GM12878 (cell line): ENCODE data around the gene COL15A1. TPM values are rescaled to one million over a fixed set of nuclear protein-coding genes. Genes with fewer than 3 reads are reported as not detected.

ENCODE experiments used
- ATAC-seq: fragments of 200-7000 bp; cut with Tn5 transposase; 3 replicates; pipeline ENCODE4 v1.9.1; 2020; ENCODE audit warnings: mild to moderate bottlenecking, moderate library complexity
- BruUV-seq: library from RNA; stranded (reverse); fragments of 400-500 nt; replicated peaks from 2 replicates; lab custom pipeline; 2021; lab: Mats Ljungman, UMichigan
- CTCF ChIA-PET: fragments of 300-600 bp; sonication (Branson Sonifier 250); formaldehyde crosslinking; extraction: SDS; loops from one replicate; lab custom pipeline; 2021; ENCODE audit warnings: inconsistent platforms; lab: Yijun Ruan, JAX
- POLR2A ChIA-PET: fragments of 350-600 bp; formaldehyde crosslinking; extraction: SDS; loops from one replicate; lab custom pipeline; 2021; ENCODE audit warnings: inconsistent platforms; lab: Charles Lee
- RAD21 ChIA-PET: fragments of 300-600 bp; sonication (Branson Sonifier 250); formaldehyde crosslinking; loops from one replicate; lab custom pipeline; 2023; ENCODE audit warnings: antibody characterized with exemption; ENCODE audit not compliant: unreplicated experiment; lab: Charles Lee
- SMC1A ChIA-PET: fragments of 300-600 bp; sonication (Branson Sonifier 250); formaldehyde crosslinking; loops from one replicate; lab custom pipeline; 2023; ENCODE audit not compliant: unreplicated experiment, uncharacterized antibody; lab: Charles Lee
- DNase-seq: peaks from one replicate; pipeline ENCODE4 v3.0.0-alpha.2; 2011; ENCODE audit warnings: low read depth, low spot score
- FAIRE-seq: peaks from 3 replicates; lab custom pipeline; 2011; peaks lifted over from hg19 to GRCh38; lab: Jason Lieb, UNC
- H2AFZ ChIP-seq: 2 replicates; pipeline ENCODE4 v1.6.0; 2011; ENCODE audit warnings: low read depth, low read length, control low read depth; ENCODE audit not compliant: control insufficient read depth
- H3K27ac ChIP-seq: 2 replicates; pipeline ENCODE4 v1.5.1; 2011; ENCODE audit warnings: control low read depth; ENCODE audit not compliant: control insufficient read depth, insufficient read depth
- H3K27me3 ChIP-seq, 2 experiments: replicated peaks in 1 of 2; 2 replicates each; pipeline versions ENCODE4 v1.6.0 to v1.6.1; 2011; ENCODE audit warnings: low read length in 1 of 2; ENCODE audit not compliant: control insufficient read depth in 2 of 2, insufficient read depth in 2 of 2
- H3K36me3 ChIP-seq, 2 experiments: 2 replicates each; pipeline ENCODE4 v1.5.1; 2011; ENCODE audit warnings: low read length in 1 of 2; ENCODE audit not compliant: control insufficient read depth in 2 of 2, insufficient read depth in 2 of 2
- H3K4me1 ChIP-seq: 2 replicates; pipeline ENCODE4 v1.6.1; 2011; ENCODE audit warnings: mild to moderate bottlenecking, low read length, moderate library complexity, mixed read lengths; ENCODE audit not compliant: control insufficient read depth, insufficient read depth
- H3K4me2 ChIP-seq: 2 replicates; pipeline ENCODE4 v1.6.0; 2011; ENCODE audit warnings: control low read depth; ENCODE audit not compliant: control insufficient read depth, insufficient read depth
- H3K4me3 ChIP-seq: fragments of 200-600 bp; sonication (generic); 2 replicates; pipeline ENCODE4 v1.5.1; 2016
- H3K79me2 ChIP-seq: 2 replicates; pipeline ENCODE4 v1.6.0; 2011; ENCODE audit warnings: low read length; ENCODE audit not compliant: control insufficient read depth, insufficient read depth
- H3K9ac ChIP-seq: 2 replicates; pipeline ENCODE4 v1.8.0; 2011; ENCODE audit warnings: low read length, control low read depth, mixed read lengths; ENCODE audit not compliant: control insufficient read depth, insufficient read depth
- H3K9me3 ChIP-seq: replicated peaks from 3 replicates; pipeline ENCODE4 v1.5.1; 2011; ENCODE audit warnings: mild to moderate bottlenecking, low read length; ENCODE audit not compliant: control insufficient read depth, insufficient read depth
- H4K20me1 ChIP-seq: 2 replicates; pipeline ENCODE4 v1.6.0; 2011; ENCODE audit not compliant: control insufficient read depth, insufficient read depth
- ATF2 ChIP-seq: IDR thresholded peaks from 2 replicates; pipeline ENCODE4 v1.6.1; 2012; ENCODE audit warnings: low read length, inconsistent platforms
- BRCA1 ChIP-seq: IDR thresholded peaks from 2 replicates; pipeline ENCODE4 v1.6.1; 2011; ENCODE audit warnings: low read depth, low read length, improper control_type of control experiment
- CEBPB ChIP-seq, 2 experiments: fragments of 150-350 bp in 1 of 2; IDR thresholded peaks; 2 replicates each; pipeline ENCODE4 v1.6.1; 2012 to 2014; ENCODE audit warnings: low read depth in 2 of 2, low read length in 2 of 2, borderline replicate concordance in 1 of 2, inconsistent platforms in 1 of 2
- GABPA ChIP-seq: IDR thresholded peaks from 2 replicates; pipeline ENCODE4 v1.6.1; 2014; ENCODE audit warnings: antibody characterized with exemption, low read depth, mild to moderate bottlenecking, inconsistent platforms
- HDAC2 ChIP-seq: fragments of 200-600 bp; sonication (generic); IDR thresholded peaks from 2 replicates; pipeline ENCODE4 v1.6.1; 2017
- MYC ChIP-seq: IDR thresholded peaks from 2 replicates; pipeline ENCODE4 v1.6.1; 2011; ENCODE audit warnings: mild to moderate bottlenecking, low read length, moderate library complexity, inconsistent platforms; ENCODE audit not compliant: insufficient read depth, insufficient replicate concordance, insufficient read length, severe bottlenecking
- PBX3 ChIP-seq: IDR thresholded peaks from 2 replicates; pipeline ENCODE4 v1.6.1; 2011; ENCODE audit warnings: mild to moderate bottlenecking, low read depth, low read length, moderate library complexity; ENCODE audit not compliant: insufficient replicate concordance
- POU2F2 ChIP-seq: IDR thresholded peaks from 3 replicates; pipeline ENCODE4 v1.6.1; 2011; ENCODE audit warnings: low read depth, mild to moderate bottlenecking, low read length, borderline replicate concordance
- SIN3A ChIP-seq: IDR thresholded peaks from 2 replicates; pipeline ENCODE4 v1.6.1; 2012; ENCODE audit warnings: low read depth, low read length, improper control_type of control experiment
- SPI1 ChIP-seq: IDR thresholded peaks from 2 replicates; pipeline ENCODE4 v1.6.1; 2011; ENCODE audit warnings: low read depth, mild to moderate bottlenecking, low read length, moderate library complexity, borderline replicate concordance; ENCODE audit not compliant: insufficient read depth
- TCF12 ChIP-seq: IDR thresholded peaks from 2 replicates; pipeline ENCODE4 v1.6.1; 2011; ENCODE audit warnings: low read depth, mild to moderate bottlenecking, low read length
- TCF7 ChIP-seq: IDR thresholded peaks from 2 replicates; pipeline ENCODE4 v1.6.1; 2014; ENCODE audit warnings: antibody characterized with exemption, borderline replicate concordance
- ZNF217 ChIP-seq: fragments of 450-650 bp; IDR thresholded peaks from 2 replicates; pipeline ENCODE4 v1.6.1; 2017; ENCODE audit warnings: antibody characterized with exemption, mild to moderate bottlenecking
- ZNF24 ChIP-seq: fragments of 450-650 bp; IDR thresholded peaks from 2 replicates; pipeline ENCODE4 v1.6.1; 2017; ENCODE audit warnings: antibody characterized with exemption, mild to moderate bottlenecking
- ZNF274 ChIP-seq: IDR thresholded peaks from one replicate; pipeline ENCODE4 v1.8.0; 2011; ENCODE audit not compliant: insufficient read length, insufficient read depth
- WGBS: methylation state at CpG from one replicate; pipeline ENCODE4 v1.1.6; 2016; ENCODE audit warnings: low lambda C conversion rate; ENCODE audit not compliant: insufficient replicate concordance, insufficient coverage; ENCODE audit errors: missing lambda C conversion rate; 5-methylcytosine and 5-hydroxymethylcytosine counted together
- in situ Hi-C: fragments of 300-500 bp; cut with MboI; formaldehyde crosslinking; loops from 9 replicates; pipeline ENCODE4 v1.14.3; 2018; ENCODE audit warnings: mixed read lengths
- intact Hi-C: fragments of 100-400 bp; cut with micrococcal nuclease; formaldehyde crosslinking; loops from one replicate; pipeline ENCODE4 v1.14.2; 2022; ENCODE audit not compliant: unreplicated experiment
- polyA plus RNA-seq, 11 experiments: library from polyadenylated mRNA; depleted of rRNA in 4 of 11; unstranded in 6 of 11; stranded (reverse) in 5 of 11; fragments of >200 nt; fragmentation: Nextera tagmentation in 4 of 11; fragmentation: Illumina TruSeq in 1 of 11; extraction: Ambion mirVana in 4 of 11; extraction: Trizol in 1 of 11; gene quantifications; 1 replicate in 1 of 11; 2 replicates in 10 of 11; pipeline versions ENCODE4 v1.2.1 to v1.2.3, GENCODE V29; 2011 to 2016; ENCODE audit warnings: inconsistent platforms in 2 of 11, missing spikeins in 2 of 11, low read depth in 1 of 11
- total RNA-seq, 4 experiments: library from RNA; depleted of rRNA in 3 of 4; stranded (reverse); fragments of >200 nt in 3 of 4; fragmentation: Illumina TruSeq in 1 of 4; extraction: Trizol in 1 of 4; gene quantifications; 2 replicates each; pipeline versions ENCODE4 v1.2.1 to v1.2.3, GENCODE V29; 2013 to 2021
- TF ChIP-seq, protein P1 (sequence below): fragments of 450-650 bp; IDR thresholded peaks from 2 replicates; pipeline ENCODE4 v1.6.1; 2016; ENCODE audit warnings: mild to moderate bottlenecking
- TF ChIP-seq, protein P2 (sequence below): fragments of 150-350 bp; IDR thresholded peaks from 2 replicates; pipeline ENCODE4 v1.6.1; 2016; ENCODE audit warnings: low read depth, low read length

The COL15A1 gene
- total and polyA plus RNA-seq, 10 of the 15 experiments (the other 5 are each of a cell fraction or from before 2014, with no cell fraction given), result 0.01 to 0.28 (median 0.06) TPM; not detected in 2

- TF ChIP-seq ZNF24 (no peak), BRCA1 (no peak), GABPA (no peak), SIN3A (no peak), TCF7 (no peak), PBX3 (no peak)
- TF ChIP-seq, protein P1, sequence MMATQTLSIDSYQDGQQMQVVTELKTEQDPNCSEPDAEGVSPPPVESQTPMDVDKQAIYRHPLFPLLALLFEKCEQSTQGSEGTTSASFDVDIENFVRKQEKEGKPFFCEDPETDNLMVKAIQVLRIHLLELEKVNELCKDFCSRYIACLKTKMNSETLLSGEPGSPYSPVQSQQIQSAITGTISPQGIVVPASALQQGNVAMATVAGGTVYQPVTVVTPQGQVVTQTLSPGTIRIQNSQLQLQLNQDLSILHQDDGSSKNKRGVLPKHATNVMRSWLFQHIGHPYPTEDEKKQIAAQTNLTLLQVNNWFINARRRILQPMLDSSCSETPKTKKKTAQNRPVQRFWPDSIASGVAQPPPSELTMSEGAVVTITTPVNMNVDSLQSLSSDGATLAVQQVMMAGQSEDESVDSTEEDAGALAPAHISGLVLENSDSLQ, result no peak
Observed at GRCh38 chr9:99003308-99003707, 59.6 kb downstream of the COL15A1 start (continued).

- intact Hi-C loops, result no loop called here
- TF ChIP-seq, protein P2, sequence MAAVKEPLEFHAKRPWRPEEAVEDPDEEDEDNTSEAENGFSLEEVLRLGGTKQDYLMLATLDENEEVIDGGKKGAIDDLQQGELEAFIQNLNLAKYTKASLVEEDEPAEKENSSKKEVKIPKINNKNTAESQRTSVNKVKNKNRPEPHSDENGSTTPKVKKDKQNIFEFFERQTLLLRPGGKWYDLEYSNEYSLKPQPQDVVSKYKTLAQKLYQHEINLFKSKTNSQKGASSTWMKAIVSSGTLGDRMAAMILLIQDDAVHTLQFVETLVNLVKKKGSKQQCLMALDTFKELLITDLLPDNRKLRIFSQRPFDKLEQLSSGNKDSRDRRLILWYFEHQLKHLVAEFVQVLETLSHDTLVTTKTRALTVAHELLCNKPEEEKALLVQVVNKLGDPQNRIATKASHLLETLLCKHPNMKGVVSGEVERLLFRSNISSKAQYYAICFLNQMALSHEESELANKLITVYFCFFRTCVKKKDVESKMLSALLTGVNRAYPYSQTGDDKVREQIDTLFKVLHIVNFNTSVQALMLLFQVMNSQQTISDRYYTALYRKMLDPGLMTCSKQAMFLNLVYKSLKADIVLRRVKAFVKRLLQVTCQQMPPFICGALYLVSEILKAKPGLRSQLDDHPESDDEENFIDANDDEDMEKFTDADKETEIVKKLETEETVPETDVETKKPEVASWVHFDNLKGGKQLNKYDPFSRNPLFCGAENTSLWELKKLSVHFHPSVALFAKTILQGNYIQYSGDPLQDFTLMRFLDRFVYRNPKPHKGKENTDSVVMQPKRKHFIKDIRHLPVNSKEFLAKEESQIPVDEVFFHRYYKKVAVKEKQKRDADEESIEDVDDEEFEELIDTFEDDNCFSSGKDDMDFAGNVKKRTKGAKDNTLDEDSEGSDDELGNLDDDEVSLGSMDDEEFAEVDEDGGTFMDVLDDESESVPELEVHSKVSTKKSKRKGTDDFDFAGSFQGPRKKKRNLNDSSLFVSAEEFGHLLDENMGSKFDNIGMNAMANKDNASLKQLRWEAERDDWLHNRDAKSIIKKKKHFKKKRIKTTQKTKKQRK, result no peak
- no peak for TF ChIP-seq SPI1
- TF ChIP-seq ZNF217, result no peak
- no peak for TF ChIP-seq MYC
- no peak for TF ChIP-seq TCF12
- TF ChIP-seq ATF2, result no peak
- TF ChIP-seq ZNF274, result no peak
- no peak for TF ChIP-seq CEBPB (IDR thresholded peaks at IDR 0.05; ENCODE audit: borderline replicate concordance in 1 of 2, low read depth in 2 of 2, low read length in 2 of 2)
- no peak for TF ChIP-seq POU2F2
- TF ChIP-seq HDAC2, result no peak
Observed at GRCh38 chr9:99004115-99004514, 60.4 kb downstream of the COL15A1 start.

More at GRCh38 chr9:99004115-99004514, 60.4 kb downstream of the COL15A1 start:
- H3K27me3 ChIP-seq, result no peaks in the 10 kb centered on the region; a peak in 1 of 4 replicates
- no peaks in the 10 kb centered on the region for H3K36me3 ChIP-seq
- ChIA-PET POLR2A (no interaction called here), SMC1A (interaction anchor here (4.5 kb wide), 1 partner anchor 136 kb away, joined by 15 read pairs; no protein-coding TSS in a partner anchor), CTCF (interaction anchor here (12.5 kb wide), 1 partner anchor 134 kb away, joined by 304 read pairs; no protein-coding TSS in a partner anchor), RAD21 (no interaction called here)
- no TSS peak for BruUV-seq
- FAIRE-seq (no peak), DNase-seq (no peak), ATAC-seq (no peak)
- no peak overlapping the region for H3K4me2 ChIP-seq
- H3K27ac ChIP-seq, result no peak overlapping the region
- H3K9me3 ChIP-seq, result no peaks in the 10 kb centered on the region
- H3K79me2 ChIP-seq, result no peaks in the 10 kb centered on the region
- in situ Hi-C loops, result no loop called here
- H3K4me3 ChIP-seq, result no peak overlapping the region
- no peak overlapping the region for H3K9ac ChIP-seq
- 50% methylated on average over 5 of the region's 5 CpGs for WGBS
- no peaks in the 10 kb centered on the region for H4K20me1 ChIP-seq
- no peaks in the 10 kb centered on the region for H3K4me1 ChIP-seq
- H2AFZ ChIP-seq, result no peak overlapping the region
